ENCODE data around the gene CUX1. TPM values are rescaled to one million over a fixed set of nuclear protein-coding genes. Genes with fewer than 3 reads are reported as not detected.
"Not testable (repeated sequence)": the region's sequence is repeated elsewhere in the genome, so short reads cannot be mapped to it uniquely, and the experiment has no call there.

Gene CUX1
- total and polyA plus RNA-seq, 2 donors (not counting 1 experiment from before 2014, with no cell fraction given): 10.8 to 86.5 TPM

GRCh38 chr7:102322202-102322715 is 504.8 kb downstream of the CUX1 start:
- Histone ChIP-seq H3K4me2 (replicated peaks; ENCODE audit: low read depth, low read length, poor library complexity, severe bottlenecking) (no peak overlapping the region), H3K27ac (ENCODE audit: low read length in 2 of 2) (no peak overlapping the region), H3K4me3 (ENCODE audit: control extremely low read depth in 1 of 5, extremely low read depth in 1 of 5, insufficient read depth in 1 of 5, low read depth in 2 of 5, low read length in 4 of 5) (no peak overlapping the region), H3K9me3 (ENCODE audit: control extremely low read depth in 1 of 3, control insufficient read depth in 2 of 3, insufficient read depth in 1 of 3, low read length in 2 of 3) (no peaks in the 10 kb centered on the region), H3K4me1 (ENCODE audit: control insufficient read depth in 2 of 2, insufficient read depth in 2 of 2, low read length in 2 of 2) (peaks cover 7 to 8% of the 10 kb centered on the region in 2 donors), H3K79me2 (ENCODE audit: control insufficient read depth, insufficient read depth, low read length) (no peaks in the 10 kb centered on the region), H3K36me3 (replicated peaks in 1 of 2; ENCODE audit: control extremely low read depth in 1 of 2, control insufficient read depth in 1 of 2, extremely low read depth in 1 of 2, insufficient read depth in 2 of 2, low read length in 1 of 2) (peaks cover 3 to 38% of the 10 kb centered on the region in 2 experiments), H2AFZ (ENCODE audit: insufficient read depth, low read depth, low read length, poor library complexity, severe bottlenecking) (no peak overlapping the region), H3K9ac (ENCODE audit: low read length) (no peak overlapping the region), H3K27me3 (replicated peaks in 1 of 4; ENCODE audit: control extremely low read depth in 1 of 4, control insufficient read depth in 3 of 4, insufficient read depth in 4 of 4, low read length in 3 of 4) (no peaks in the 10 kb centered on the region), H4K20me1 (ENCODE audit: control insufficient read depth, insufficient read depth, low read length, poor library complexity, severe bottlenecking) (peaks cover 14% of the 10 kb centered on the region)
- intact Hi-C loops (cut with micrococcal nuclease): no loop called here
- H3K27me3 Mint-ChIP-seq: no peaks in the 10 kb centered on the region
- ChIA-PET CTCF (interaction anchor here (1.0 to 5.3 kb wide), 5 partner anchors 9 to 69 kb away, joined by 3 to 39 read pairs (median 6); partner anchors contain the start of gene SH2B2), POLR2A (interaction anchor here (1.1 to 2.1 kb wide), 3 partner anchors 14 to 43 kb away, joined by 3 to 8 read pairs (median 7); partner anchors contain the start of gene SH2B2)
- H3K9me3 Mint-ChIP-seq (ENCODE audit: insufficient read depth): no peaks in the 10 kb centered on the region
- no peak overlapping the region for H3K4me3 Mint-ChIP-seq
- no peak for ATAC-seq (ENCODE audit: low read depth)
- no peak overlapping the region for H3K27ac Mint-ChIP-seq
- 96% methylated on average over 3 of the region's 8 CpGs for WGBS (ENCODE audit: insufficient coverage)
- DNase-seq: no peak
- peaks cover 31% of the 10 kb centered on the region for H3K4me1 Mint-ChIP-seq
- no peak for TF ChIP-seq CTCF (IDR thresholded peaks at IDR 0.05)
- no peak for TF ChIP-seq EZH2 (IDR thresholded peaks at IDR 0.05; ENCODE audit: borderline replicate concordance, insufficient read depth, low read depth, low read length, poor library complexity, severe bottlenecking)

GRCh38 chr7:102323914-102324195 is 506.4 kb downstream of the CUX1 start:
- Histone ChIP-seq H3K79me2 (ENCODE audit: control insufficient read depth, insufficient read depth, low read length) (no peaks in the 10 kb centered on the region), H3K4me3 (ENCODE audit: control extremely low read depth in 1 of 5, extremely low read depth in 1 of 5, insufficient read depth in 1 of 5, low read depth in 2 of 5, low read length in 4 of 5) (no peak overlapping the region), H3K4me1 (ENCODE audit: control insufficient read depth in 2 of 2, insufficient read depth in 2 of 2, low read length in 2 of 2) (peaks cover 7 to 8% of the 10 kb centered on the region in 2 donors), H3K36me3 (replicated peaks in 1 of 2; ENCODE audit: control extremely low read depth in 1 of 2, control insufficient read depth in 1 of 2, extremely low read depth in 1 of 2, insufficient read depth in 2 of 2, low read length in 1 of 2) (peaks cover 1 to 23% of the 10 kb centered on the region in 2 experiments), H3K4me2 (replicated peaks; ENCODE audit: low read depth, low read length, poor library complexity, severe bottlenecking) (no peak overlapping the region), H4K20me1 (ENCODE audit: control insufficient read depth, insufficient read depth, low read length, poor library complexity, severe bottlenecking) (peaks cover 14% of the 10 kb centered on the region), H3K9me3 (ENCODE audit: control extremely low read depth in 1 of 3, control insufficient read depth in 2 of 3, insufficient read depth in 1 of 3, low read length in 2 of 3) (no peaks in the 10 kb centered on the region), H3K27me3 (replicated peaks in 1 of 4; ENCODE audit: control extremely low read depth in 1 of 4, control insufficient read depth in 3 of 4, insufficient read depth in 4 of 4, low read length in 3 of 4) (no peaks in the 10 kb centered on the region), H3K27ac (ENCODE audit: low read length in 2 of 2) (no peak overlapping the region), H2AFZ (ENCODE audit: insufficient read depth, low read depth, low read length, poor library complexity, severe bottlenecking) (no peak overlapping the region), H3K9ac (ENCODE audit: low read length) (no peak overlapping the region)
- DNase-seq (no peak), ATAC-seq (ENCODE audit: low read depth) (no peak)
- intact Hi-C loops (cut with micrococcal nuclease): no loop called here
- Mint-ChIP-seq H3K27me3 (no peaks in the 10 kb centered on the region), H3K4me1 (peaks cover 34% of the 10 kb centered on the region), H3K4me3 (no peak overlapping the region), H3K9me3 (ENCODE audit: insufficient read depth) (no peaks in the 10 kb centered on the region), H3K27ac (peak overlapping the region; percentile 46)
- WGBS (ENCODE audit: insufficient coverage): 88% methylated on average over 5 of the region's 5 CpGs
- CTCF ChIA-PET: no interaction called here
- TF ChIP-seq EZH2 (IDR thresholded peaks at IDR 0.05; ENCODE audit: borderline replicate concordance, insufficient read depth, low read depth, low read length, poor library complexity, severe bottlenecking): no peak
- no peak for TF ChIP-seq CTCF (IDR thresholded peaks at IDR 0.05)
- POLR2A ChIA-PET: interaction anchor here (0.7 kb wide), 1 partner anchor 11 kb away, joined by 5 read pairs; no protein-coding TSS in a partner anchor

- H3K9me3 Mint-ChIP-seq (ENCODE audit: insufficient read depth); H4K20me1 ChIP-seq (ENCODE audit: control insufficient read depth, insufficient read depth, low read length, poor library complexity, severe bottlenecking); H3K27me3 ChIP-seq (replicated peaks in 1 of 4; ENCODE audit: control extremely low read depth in 1 of 4, control insufficient read depth in 3 of 4, insufficient read depth in 4 of 4, low read length in 3 of 4); H3K27ac Mint-ChIP-seq; H3K4me3 Mint-ChIP-seq; H3K4me1 ChIP-seq (ENCODE audit: control insufficient read depth in 2 of 2, insufficient read depth in 2 of 2, low read length in 2 of 2); ATAC-seq (ENCODE audit: low read depth); DNase-seq; H3K4me2 ChIP-seq (replicated peaks; ENCODE audit: low read depth, low read length, poor library complexity, severe bottlenecking); H3K27ac ChIP-seq (ENCODE audit: low read length in 2 of 2); H3K79me2 ChIP-seq (ENCODE audit: control insufficient read depth, insufficient read depth, low read length); intact Hi-C loops (cut with micrococcal nuclease); H2AFZ ChIP-seq (ENCODE audit: insufficient read depth, low read depth, low read length, poor library complexity, severe bottlenecking); H3K4me3 ChIP-seq (ENCODE audit: control extremely low read depth in 1 of 5, extremely low read depth in 1 of 5, insufficient read depth in 1 of 5, low read depth in 2 of 5, low read length in 4 of 5); H3K9me3 ChIP-seq (ENCODE audit: control extremely low read depth in 1 of 3, control insufficient read depth in 2 of 3, insufficient read depth in 1 of 3, low read length in 2 of 3); CTCF ChIA-PET; H3K9ac ChIP-seq (ENCODE audit: low read length); H3K27me3 Mint-ChIP-seq: not testable (repeated sequence)
- peaks cover 28% of the 10 kb centered on the region for H3K4me1 Mint-ChIP-seq
- peaks cover 0 to 11% of the 10 kb centered on the region in 2 experiments for H3K36me3 ChIP-seq (replicated peaks in 1 of 2; ENCODE audit: control extremely low read depth in 1 of 2, control insufficient read depth in 1 of 2, extremely low read depth in 1 of 2, insufficient read depth in 2 of 2, low read length in 1 of 2)
- 94% methylated on average over 5 of the region's 11 CpGs for WGBS (ENCODE audit: insufficient coverage)
- POLR2A ChIA-PET: interaction anchor here (0.7 kb wide), 1 partner anchor 17 kb away, joined by 7 read pairs; no protein-coding TSS in a partner anchor
Observed at GRCh38 chr7:102325106-102325505, 507.7 kb downstream of the CUX1 start.
